ENCODE data around the gene ABHD17B. TPM values are rescaled to one million over a fixed set of nuclear protein-coding genes. Genes with fewer than 3 reads are reported as not detected.

Gene ABHD17B
- total RNA-seq, 2 experiments from 2014 or later = 9.1 to 13.3 TPM

DNA sequence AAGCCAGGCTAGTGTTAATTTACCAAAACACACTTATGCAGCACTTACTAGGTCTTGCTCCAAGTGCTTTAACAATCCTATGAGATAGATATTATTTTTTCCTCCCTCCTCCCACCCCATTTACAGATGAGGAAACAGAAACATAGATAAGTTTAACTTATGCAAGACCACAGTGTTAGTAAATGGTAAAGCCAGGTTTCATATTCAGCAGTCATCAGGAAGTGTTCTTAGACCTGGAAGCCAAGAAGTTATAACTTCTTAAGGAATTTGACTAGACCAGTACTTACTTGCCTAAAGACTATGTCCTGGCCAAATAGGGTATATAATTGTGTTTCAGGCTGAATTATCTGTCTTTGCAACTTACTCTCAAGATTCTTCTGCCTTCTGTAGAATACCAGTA lies 15.9 kb downstream of the ABHD17B start:
- Mint-ChIP-seq H3K27me3 (no peaks in the 10 kb centered on the region), H3K36me3 (ENCODE audit: low read depth) (peaks cover 3% of the 10 kb centered on the region), H3K9me3 (ENCODE audit: low read depth) (no peaks in the 10 kb centered on the region), H3K4me1 (peaks cover 60% of the 10 kb centered on the region), H3K27ac (no peak overlapping the region), H3K4me3 (no peak overlapping the region)
- intact Hi-C loops (cut with DNase I, micrococcal nuclease) = loop anchor here in 1 of 2 experiments (1.0 to 5.0 kb wide), 3 partner anchors 9 to 38 kb away; no protein-coding TSS in a partner anchor
- DNase-seq = no peak
- no peak for ATAC-seq
- POLR2A ChIA-PET = no interaction called here
- CTCF ChIA-PET = no interaction called here

DNA sequence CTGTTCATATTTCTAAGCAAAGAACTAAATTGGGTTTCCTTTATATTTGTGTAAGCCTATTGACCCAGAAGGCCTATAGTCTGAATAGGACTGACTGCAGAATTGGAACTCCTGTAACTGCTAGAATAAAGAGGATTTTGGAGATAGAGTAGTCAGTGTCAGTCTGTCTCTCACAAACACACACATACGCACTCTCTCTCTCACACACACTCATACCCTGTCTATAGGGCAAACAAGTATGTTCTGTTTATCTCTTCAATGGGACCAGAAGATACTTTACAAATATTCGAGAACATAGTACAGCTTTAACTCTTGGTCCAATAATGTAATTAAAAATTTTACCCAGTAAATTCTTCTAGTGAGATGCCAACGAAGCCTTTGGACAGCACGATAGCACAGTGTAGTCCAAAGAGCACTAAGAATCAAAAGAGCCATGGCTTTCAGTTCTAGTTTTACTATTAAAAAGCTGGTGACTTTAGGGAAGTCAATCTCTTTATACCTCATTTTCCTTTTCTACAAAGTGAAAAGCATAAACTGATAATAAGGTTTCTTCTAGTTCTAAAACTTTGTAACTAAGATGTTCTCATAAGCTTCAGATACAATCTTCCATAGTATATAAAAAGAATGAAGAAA lies 19.3 kb downstream of the ABHD17B start:
- ChIA-PET CTCF (interaction anchor here (0.8 kb wide), 1 partner anchor 73 kb away, joined by 3 read pairs; no protein-coding TSS in a partner anchor), POLR2A (no interaction called here)
- Mint-ChIP-seq H3K4me3 (no peak overlapping the region), H3K27ac (no peak overlapping the region), H3K27me3 (no peaks in the 10 kb centered on the region), H3K4me1 (peaks cover 49% of the 10 kb centered on the region), H3K9me3 (ENCODE audit: low read depth) (no peaks in the 10 kb centered on the region), H3K36me3 (ENCODE audit: low read depth) (peaks cover 7% of the 10 kb centered on the region)
- no peak for ATAC-seq
- intact Hi-C loops (cut with DNase I, micrococcal nuclease) = no loop called here
- no peak for DNase-seq

DNA sequence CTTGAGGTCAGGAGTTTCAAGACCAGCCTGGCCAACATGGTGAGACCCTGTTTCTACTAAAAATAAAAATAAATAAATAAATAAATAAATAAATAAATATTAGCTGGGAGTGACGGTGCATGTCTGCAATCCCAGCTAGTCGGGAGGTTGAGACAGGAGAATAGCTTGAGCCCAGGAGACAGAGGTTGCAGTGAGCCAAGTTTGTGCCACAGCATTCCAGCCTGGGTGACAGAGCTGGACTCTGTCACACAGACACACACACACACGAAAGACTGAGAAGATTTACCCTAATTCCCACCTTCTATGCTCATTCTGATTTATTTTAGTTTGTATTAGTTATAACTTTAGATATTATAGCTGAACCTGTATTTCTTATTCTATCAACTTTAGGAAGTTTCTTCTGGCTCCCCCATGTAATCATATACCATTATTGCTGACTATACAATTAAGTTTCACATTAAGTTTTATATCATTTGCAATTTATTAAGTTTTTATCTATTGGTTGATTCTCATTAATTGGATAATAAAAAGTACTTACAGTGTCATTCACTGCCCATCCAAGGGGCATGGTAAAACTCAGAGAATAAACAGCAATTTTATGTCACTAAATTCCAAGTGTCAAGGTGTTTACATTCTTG lies 20.8 kb downstream of the ABHD17B start:
- CTCF ChIA-PET = interaction anchor here (0.5 to 1.4 kb wide), 3 partner anchors 13 to 112 kb away, joined by 3 to 5 read pairs (median 4); no protein-coding TSS in a partner anchor
- intact Hi-C loops (cut with DNase I, micrococcal nuclease) = no loop called here
- ATAC-seq (no peak), DNase-seq (no peak)
- peaks cover 46% of the 10 kb centered on the region for H3K4me1 Mint-ChIP-seq
- H3K27ac Mint-ChIP-seq = no peak overlapping the region
- H3K4me3 Mint-ChIP-seq = no peak overlapping the region
- H3K36me3 Mint-ChIP-seq (ENCODE audit: low read depth) = peaks cover 13% of the 10 kb centered on the region
- no peaks in the 10 kb centered on the region for H3K27me3 Mint-ChIP-seq
- no peaks in the 10 kb centered on the region for H3K9me3 Mint-ChIP-seq (ENCODE audit: low read depth)
- POLR2A ChIA-PET = no interaction called here

DNA sequence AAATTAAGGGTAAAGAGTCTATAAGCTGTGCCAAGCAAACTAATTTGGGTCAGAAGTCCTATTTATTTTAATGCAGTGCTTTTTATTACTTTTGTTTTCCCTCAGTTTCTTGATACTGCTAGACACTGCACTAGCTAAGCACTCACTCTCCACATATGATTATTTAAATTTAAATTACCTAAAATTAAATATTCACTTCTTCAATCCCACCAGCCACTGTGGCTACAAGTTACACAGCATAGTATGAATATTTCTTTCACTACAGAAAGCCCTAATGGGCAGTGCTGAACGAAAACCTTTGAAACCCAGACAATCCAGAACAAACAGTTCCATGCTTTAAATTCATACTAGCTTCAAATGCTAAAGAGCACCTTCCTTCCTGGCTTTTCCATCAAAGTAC lies 23.6 kb downstream of the ABHD17B start:
- Mint-ChIP-seq H3K4me1 (peaks cover 34% of the 10 kb centered on the region), H3K9me3 (ENCODE audit: low read depth) (peaks cover 13% of the 10 kb centered on the region), H3K4me3 (no peak overlapping the region), H3K36me3 (ENCODE audit: low read depth) (peaks cover 33% of the 10 kb centered on the region), H3K27ac (peak overlapping the region; percentile 23), H3K27me3 (no peaks in the 10 kb centered on the region)
- no peak for ATAC-seq
- CTCF ChIA-PET = interaction anchor here (1.0 to 1.8 kb wide), 3 partner anchors 8 to 68 kb away, joined by 3 to 5 read pairs (median 4); no protein-coding TSS in a partner anchor
- POLR2A ChIA-PET = interaction anchor here (0.7 kb wide), 2 partner anchors 16 to 1231 kb away, joined by 3 to 4 read pairs; no protein-coding TSS in a partner anchor
- intact Hi-C loops (cut with DNase I, micrococcal nuclease) = loop anchor here (2.0 kb wide), 2 partner anchors 27 to 29 kb away; no protein-coding TSS in a partner anchor
- DNase-seq = no peak

DNA sequence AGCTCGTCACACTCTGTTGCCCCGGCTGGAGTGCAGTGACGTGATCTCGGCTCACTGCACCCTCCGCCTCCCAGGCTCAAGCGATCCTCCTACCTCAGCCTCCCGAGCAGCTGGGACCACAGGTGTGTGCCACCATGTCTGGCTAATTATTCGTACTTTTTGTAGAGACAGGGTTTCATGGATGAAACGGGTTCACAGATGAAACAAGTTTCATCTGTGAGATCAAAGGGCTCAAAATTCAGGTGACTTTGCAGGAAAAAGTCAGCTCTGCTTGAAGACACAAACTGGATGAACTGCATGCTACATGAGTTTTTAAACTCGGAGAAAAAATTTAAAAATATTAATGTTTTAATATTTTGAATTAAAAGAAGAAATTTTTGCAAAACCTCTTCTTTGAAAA lies 24.5 kb downstream of the ABHD17B start:
- ATAC-seq (no peak), DNase-seq (no peak)
- Mint-ChIP-seq H3K9me3 (ENCODE audit: low read depth) (peaks cover 13% of the 10 kb centered on the region), H3K36me3 (ENCODE audit: low read depth) (peaks cover 40% of the 10 kb centered on the region), H3K4me1 (peaks cover 34% of the 10 kb centered on the region), H3K27me3 (no peaks in the 10 kb centered on the region), H3K27ac (peak overlapping the region; percentile 31), H3K4me3 (no peak overlapping the region)
- intact Hi-C loops (cut with DNase I, micrococcal nuclease) = loop anchor here (2.0 kb wide), 2 partner anchors 26 to 28 kb away; no protein-coding TSS in a partner anchor
- POLR2A ChIA-PET = interaction anchor here (0.8 kb wide), 1 partner anchor 25 kb away, joined by 4 read pairs; the partner anchor contains the start of genes ABHD17B and C9orf85
- CTCF ChIA-PET = interaction anchor here (0.6 to 1.1 kb wide), 3 partner anchors 25 to 288 kb away, joined by 3 read pairs; partner anchors contain the start of genes ABHD17B and C9orf85

DNA sequence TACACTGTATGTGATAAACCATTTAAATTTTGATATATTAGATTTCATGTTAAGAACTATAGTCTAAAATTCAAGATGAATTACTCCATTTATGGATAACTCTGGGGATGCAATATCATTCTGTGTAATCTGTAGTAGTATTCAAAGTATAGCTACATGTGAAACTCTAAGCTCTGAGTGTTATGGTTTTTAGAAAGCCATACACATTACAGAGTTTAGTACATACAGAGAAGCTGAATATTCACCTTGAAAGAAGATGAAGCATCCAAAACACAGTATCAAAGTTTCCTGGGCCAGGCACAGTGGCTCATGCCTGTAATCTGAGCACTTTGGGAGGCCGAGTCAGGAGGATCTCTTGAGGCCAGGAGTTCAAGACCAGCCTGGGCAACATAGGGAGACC lies 25.0 kb downstream of the ABHD17B start:
- H3K4me3 Mint-ChIP-seq = no peak overlapping the region
- ChIA-PET CTCF (interaction anchor here (0.6 to 1.1 kb wide), 3 partner anchors 12 to 107 kb away, joined by 3 read pairs; partner anchors contain the start of genes ABHD17B and C9orf85), POLR2A (interaction anchor here (0.7 to 0.8 kb wide), 2 partner anchors 25 to 27 kb away, joined by 3 to 4 read pairs; partner anchors contain the start of genes ABHD17B and C9orf85)
- intact Hi-C loops (cut with DNase I, micrococcal nuclease) = loop anchor here (2.0 kb wide), 2 partner anchors 25 to 27 kb away; no protein-coding TSS in a partner anchor
- peak; percentile 85 for ATAC-seq
- H3K9me3 Mint-ChIP-seq (ENCODE audit: low read depth) = peaks cover 14% of the 10 kb centered on the region
- DNase-seq = peak; percentile 42
- H3K27ac Mint-ChIP-seq = peak overlapping the region; percentile 31
- H3K36me3 Mint-ChIP-seq (ENCODE audit: low read depth) = peaks cover 40% of the 10 kb centered on the region
- H3K4me1 Mint-ChIP-seq = peaks cover 29% of the 10 kb centered on the region
- no peaks in the 10 kb centered on the region for H3K27me3 Mint-ChIP-seq

DNA sequence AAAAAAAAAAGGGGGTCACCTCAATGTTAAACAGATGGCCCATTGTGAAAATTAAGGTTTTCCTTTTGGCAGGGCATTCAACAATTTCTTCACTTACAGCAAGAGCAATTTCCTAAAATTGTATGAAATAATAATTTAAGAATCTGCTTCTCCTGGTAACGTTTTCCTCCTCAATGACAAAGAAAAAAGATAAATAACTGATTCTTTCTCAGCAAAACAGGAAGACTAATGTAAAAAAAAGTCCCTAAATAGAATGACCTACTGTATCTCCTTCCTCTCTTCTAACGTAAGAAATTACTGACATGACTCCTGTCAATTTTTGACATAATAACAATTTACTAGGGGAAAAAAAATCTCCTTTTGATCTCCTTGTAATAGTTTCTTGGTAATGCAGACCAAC lies 25.5 kb downstream of the ABHD17B start:
- H3K27me3 Mint-ChIP-seq = no peaks in the 10 kb centered on the region
- H3K4me1 Mint-ChIP-seq = peaks cover 31% of the 10 kb centered on the region
- H3K4me3 Mint-ChIP-seq = no peak overlapping the region
- H3K36me3 Mint-ChIP-seq (ENCODE audit: low read depth) = peaks cover 43% of the 10 kb centered on the region
- DNase-seq (no peak), ATAC-seq (no peak)
- H3K27ac Mint-ChIP-seq = no peak overlapping the region
- ChIA-PET POLR2A (interaction anchor here (0.7 kb wide), 1 partner anchor 26 kb away, joined by 3 read pairs; no protein-coding TSS in a partner anchor), CTCF (interaction anchor here (0.6 to 1.0 kb wide), 2 partner anchors 13 to 26 kb away, joined by 3 read pairs; partner anchors contain the start of genes ABHD17B and C9orf85)
- peaks cover 17% of the 10 kb centered on the region for H3K9me3 Mint-ChIP-seq (ENCODE audit: low read depth)
- intact Hi-C loops (cut with DNase I, micrococcal nuclease) = no loop called here

DNA sequence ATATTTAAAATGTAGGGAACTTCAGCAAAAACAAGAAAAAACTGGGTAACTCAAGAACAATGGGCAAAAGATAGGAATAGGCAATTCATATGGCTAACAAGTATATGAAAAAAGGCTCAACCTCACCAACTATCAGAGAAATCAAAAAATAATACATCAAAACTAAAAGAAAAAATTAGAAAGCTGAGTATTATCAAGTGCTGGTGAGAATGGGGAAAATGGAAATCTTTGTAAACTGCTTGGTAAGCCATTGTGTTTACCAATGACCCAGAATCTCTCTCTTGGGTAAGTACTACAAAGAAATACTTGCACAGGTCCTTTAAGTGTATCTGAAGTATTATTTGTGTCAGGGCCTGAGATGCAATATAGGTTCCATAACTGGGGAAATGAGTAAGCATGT lies 27.0 kb downstream of the ABHD17B start:
- peaks cover 30% of the 10 kb centered on the region for H3K4me1 Mint-ChIP-seq
- no peak for DNase-seq
- ChIA-PET POLR2A (no interaction called here), CTCF (no interaction called here)
- H3K4me3 Mint-ChIP-seq = no peak overlapping the region
- no peaks in the 10 kb centered on the region for H3K27me3 Mint-ChIP-seq
- H3K27ac Mint-ChIP-seq = no peak overlapping the region
- peaks cover 47% of the 10 kb centered on the region for H3K36me3 Mint-ChIP-seq (ENCODE audit: low read depth)
- intact Hi-C loops (cut with DNase I, micrococcal nuclease) = no loop called here
- H3K9me3 Mint-ChIP-seq (ENCODE audit: low read depth) = peaks cover 29% of the 10 kb centered on the region
- ATAC-seq = no peak

DNA sequence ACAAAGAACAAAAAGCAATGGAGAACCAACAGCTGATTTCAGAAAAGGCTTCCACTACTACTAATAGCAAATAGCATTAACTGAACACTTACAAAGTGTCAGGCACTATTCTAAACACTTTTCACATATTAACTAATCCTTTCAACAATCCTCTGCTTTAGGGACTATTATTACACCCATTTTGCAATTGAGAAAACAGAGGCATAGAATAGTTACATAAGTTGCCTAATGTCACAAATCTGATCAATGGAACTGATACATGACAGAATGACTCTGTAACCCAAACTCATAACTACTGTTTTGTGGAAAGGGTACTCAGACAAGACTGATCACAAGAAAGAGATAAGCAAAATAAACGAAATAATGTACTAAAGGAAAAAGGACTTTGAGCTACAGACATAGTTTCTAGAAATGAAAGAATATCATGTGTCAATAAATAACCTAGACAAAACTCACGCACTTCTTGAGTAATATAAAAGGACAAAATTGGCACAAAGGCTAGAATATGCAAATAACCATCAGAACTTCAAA lies 31.3 kb downstream of the ABHD17B start:
- ChIA-PET CTCF (interaction anchor here (0.7 kb wide), 1 partner anchor 22 kb away, joined by 4 read pairs; no protein-coding TSS in a partner anchor), POLR2A (no interaction called here)
- Mint-ChIP-seq H3K4me3 (no peak overlapping the region), H3K9me3 (ENCODE audit: low read depth) (peaks cover 38% of the 10 kb centered on the region), H3K4me1 (peaks cover 15% of the 10 kb centered on the region), H3K36me3 (ENCODE audit: low read depth) (peaks cover 50% of the 10 kb centered on the region), H3K27me3 (no peaks in the 10 kb centered on the region), H3K27ac (no peak overlapping the region)
- ATAC-seq = no peak
- intact Hi-C loops (cut with DNase I, micrococcal nuclease) = loop anchor here in 1 of 2 experiments (2.0 kb wide), 1 partner anchor 21 kb away; no protein-coding TSS in a partner anchor
- no peak for DNase-seq

DNA sequence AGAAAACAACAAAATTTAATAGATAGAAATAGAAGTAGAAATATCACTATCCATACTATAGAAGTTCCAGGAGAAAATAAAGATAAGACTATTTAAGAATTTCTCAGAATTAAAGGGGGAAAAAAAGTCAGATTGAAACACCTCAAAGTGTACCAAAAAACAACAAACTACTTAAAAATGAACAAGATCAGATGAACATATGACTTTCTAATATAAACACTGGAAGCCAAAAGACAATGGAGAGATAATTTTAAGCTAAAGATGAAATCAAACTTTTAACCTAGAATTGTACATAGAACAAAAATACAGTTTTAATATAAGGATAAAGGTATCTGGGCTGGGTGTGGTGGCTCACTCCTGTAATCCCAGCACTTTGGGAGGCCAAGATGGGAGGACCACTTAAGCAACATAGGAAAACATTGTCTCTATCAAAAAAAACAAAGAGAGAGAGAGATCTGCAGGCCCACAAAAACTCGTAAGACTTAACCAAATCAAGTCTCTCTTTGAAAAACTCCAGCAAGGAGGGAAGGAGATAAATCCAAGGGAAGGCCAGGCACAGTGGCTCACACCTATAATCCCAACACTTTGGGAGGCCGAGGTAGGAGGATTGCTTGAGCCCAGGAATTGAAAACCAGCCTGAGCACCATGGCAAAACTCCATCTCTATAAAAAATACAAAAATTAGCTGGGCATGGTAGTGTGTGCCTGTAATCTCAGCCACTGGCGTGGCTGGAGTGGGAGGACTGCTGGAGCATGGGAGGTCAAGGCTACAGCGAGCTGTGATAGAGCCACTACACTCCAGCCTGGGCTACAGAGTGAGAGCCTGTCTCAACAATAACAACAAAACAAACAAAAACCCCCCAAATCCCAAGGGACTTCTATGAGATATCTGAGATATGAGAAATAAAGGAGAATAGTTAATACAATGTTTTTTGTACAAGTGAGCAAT lies 32.4 kb downstream of the ABHD17B start:
- ATAC-seq = no peak
- H3K27ac Mint-ChIP-seq = no peak overlapping the region
- no peak overlapping the region for H3K4me3 Mint-ChIP-seq
- ChIA-PET POLR2A (no interaction called here), CTCF (interaction anchor here (0.7 to 1.6 kb wide), 3 partner anchors 10 to 21 kb away, joined by 4 to 9 read pairs (median 4); no protein-coding TSS in a partner anchor)
- no peaks in the 10 kb centered on the region for H3K27me3 Mint-ChIP-seq
- DNase-seq = no peak
- intact Hi-C loops (cut with DNase I, micrococcal nuclease) = no loop called here
- H3K9me3 Mint-ChIP-seq (ENCODE audit: low read depth) = peaks cover 29% of the 10 kb centered on the region
- H3K4me1 Mint-ChIP-seq = peaks cover 16% of the 10 kb centered on the region
- peaks cover 43% of the 10 kb centered on the region for H3K36me3 Mint-ChIP-seq (ENCODE audit: low read depth)
